HG03045 (cell line): Measurements from ENCODE around the gene CENPE.

ENCODE experiments used
- ATAC-seq: cut with Tn5 transposase; IDR thresholded peaks from one replicate; pipeline ENCODE4 v1.9.1; 2021; ENCODE audit warnings: mild to moderate bottlenecking, moderate library complexity; ENCODE audit not compliant: unreplicated experiment

Gene CENPE

DNA sequence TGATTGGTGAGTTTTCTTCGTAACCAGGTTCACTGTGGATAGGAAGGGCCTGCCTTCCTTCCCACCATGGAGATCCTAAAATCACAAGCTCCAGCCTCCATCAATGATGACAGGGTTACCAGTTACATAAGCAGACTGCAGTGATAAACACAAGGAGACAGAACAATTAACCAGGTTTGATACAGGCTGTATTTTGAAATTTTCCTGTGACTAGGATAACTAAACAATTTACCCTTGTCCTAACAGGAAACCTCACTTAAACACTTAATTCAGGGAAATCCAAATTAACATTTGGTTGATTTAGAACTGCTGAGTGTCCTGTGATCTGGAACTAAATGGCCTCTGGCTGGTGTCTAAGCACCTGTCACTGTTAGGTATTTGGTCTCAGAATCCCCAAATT lies 118.5 kb downstream of the CENPE start:
- ATAC-seq: no peak

DNA sequence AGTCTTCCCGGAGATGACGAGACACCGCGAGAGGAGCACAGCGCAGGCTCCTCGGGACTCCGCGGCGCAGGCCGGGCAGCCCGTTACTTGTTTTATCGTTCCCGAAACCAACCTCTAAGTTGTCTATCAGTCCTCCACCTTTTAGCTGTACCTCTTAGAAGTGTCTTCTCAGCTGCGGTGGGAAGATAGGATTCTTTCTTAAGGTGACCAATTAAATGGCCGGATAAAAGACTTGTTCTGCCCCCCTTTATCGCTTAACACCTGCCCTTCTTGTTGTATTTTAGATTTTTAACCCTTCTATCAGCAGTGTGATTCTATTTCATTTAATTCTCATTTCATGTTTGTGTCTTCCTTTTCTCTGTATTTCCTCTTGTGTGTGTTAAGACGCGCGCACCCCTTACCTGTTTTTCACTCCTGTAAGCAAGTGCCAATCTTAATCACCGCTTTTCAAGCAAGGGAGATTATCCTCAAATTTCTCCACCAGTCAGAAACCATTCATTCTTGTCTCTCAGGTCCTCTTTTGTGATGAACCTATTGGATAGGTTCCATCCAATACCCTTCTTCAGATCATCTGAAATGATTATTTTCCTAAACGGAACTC lies 121.3 kb downstream of the CENPE start, which contains the start of gene SLC9B2:
Gene SLC9B2 (minus strand): TSS at position 15 of the 601 bp plus-strand sequence. CDS start 9,211 bp downstream, outside the sequence.
- ATAC-seq: peak; percentile 55

DNA sequence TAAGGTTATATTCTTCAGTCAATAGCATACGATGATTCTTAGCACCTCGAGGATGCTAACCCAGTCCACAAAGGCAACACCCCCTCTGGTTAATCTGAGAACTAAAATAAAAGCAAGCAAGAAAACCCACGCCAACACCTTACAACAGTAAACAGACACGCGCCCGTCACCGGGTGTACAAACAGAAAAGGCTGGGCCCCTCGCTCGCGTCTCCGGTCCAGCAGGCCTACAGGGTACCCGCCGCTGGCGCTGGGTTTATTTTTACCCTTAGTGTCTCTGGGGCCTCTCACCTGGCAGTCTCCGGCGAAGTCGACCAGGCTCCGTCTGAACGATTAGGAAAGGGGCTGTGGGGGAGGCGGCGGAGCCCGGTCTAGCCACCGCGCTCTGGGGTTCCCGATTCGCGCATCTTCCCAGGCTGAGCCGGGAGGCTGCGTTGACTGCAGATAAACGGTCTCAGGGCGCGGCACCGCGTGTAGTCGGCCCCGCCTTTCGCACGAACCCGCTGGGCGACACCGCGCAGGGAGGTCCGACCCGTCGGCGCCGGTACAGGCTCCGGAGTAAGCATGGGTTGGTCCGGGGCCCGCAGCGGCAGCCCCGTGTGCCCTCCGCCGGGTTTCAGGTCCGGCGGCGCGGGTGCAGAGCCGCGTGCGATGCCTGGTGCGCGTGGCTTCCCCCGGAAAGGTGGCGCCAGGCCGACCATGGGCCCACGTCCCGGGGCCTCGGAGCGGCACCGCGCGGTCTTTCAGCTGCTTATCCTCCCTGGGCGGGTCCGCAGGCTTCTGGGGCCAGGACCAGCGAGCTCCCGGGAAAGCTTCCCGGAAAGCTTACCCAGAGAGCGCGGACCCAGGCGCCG lies 122.0 kb downstream of the CENPE start:
- peak; percentile 60 for ATAC-seq

DNA sequence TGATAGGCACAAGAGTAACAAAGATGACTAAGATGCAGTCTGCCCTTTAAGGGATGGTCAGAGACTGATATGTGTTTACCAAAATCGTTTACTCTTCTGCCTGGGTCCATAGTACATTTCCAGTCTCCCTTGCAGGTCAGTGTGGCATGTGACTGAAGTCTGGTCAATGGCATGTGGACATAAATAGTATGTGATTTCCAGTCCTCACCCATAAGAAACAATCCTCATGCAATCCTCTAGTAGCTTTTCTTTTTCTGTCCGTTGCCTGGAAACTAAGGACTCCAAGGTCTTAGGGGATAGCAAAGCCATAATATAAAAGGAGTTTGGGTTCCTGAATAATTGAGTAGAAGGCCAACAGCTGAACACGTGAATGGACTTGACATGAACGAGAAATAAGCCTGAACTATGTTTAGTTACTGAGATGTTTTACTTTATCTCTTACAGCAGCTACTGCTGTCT lies 122.7 kb downstream of the CENPE start:
- no peak for ATAC-seq

DNA sequence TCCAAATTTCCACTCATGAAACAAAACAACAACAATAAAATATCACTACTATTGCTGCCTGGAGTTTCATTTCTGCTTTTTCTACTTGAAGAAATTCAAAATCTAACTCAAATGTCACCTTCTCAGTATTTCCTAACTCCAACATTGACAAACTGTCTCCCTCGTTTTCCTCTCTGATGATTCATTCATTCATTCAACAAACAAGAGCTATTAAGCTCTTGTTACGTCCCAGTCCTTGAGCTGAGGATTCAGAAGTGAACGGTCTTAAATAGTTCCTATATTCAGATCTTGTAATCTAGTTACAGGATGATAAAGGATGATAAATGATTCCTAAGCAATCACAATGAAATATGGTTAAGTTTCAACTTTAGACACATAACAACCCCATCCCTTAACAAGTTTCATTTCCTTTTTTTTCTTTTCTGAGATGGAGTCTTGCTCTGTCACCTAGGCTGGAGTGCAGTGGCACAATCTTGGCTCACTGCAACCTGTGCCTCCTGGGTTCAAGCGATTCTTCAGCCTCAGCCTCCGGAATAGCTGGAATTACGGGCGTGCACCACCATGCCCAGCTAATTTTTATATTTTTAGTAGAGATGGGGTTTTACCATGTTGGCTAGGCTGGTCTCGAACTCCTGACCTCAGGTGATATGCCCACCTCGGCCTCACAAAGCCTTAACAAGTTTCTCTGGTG lies 123.3 kb downstream of the CENPE start:
- peak; percentile 34 for ATAC-seq

DNA sequence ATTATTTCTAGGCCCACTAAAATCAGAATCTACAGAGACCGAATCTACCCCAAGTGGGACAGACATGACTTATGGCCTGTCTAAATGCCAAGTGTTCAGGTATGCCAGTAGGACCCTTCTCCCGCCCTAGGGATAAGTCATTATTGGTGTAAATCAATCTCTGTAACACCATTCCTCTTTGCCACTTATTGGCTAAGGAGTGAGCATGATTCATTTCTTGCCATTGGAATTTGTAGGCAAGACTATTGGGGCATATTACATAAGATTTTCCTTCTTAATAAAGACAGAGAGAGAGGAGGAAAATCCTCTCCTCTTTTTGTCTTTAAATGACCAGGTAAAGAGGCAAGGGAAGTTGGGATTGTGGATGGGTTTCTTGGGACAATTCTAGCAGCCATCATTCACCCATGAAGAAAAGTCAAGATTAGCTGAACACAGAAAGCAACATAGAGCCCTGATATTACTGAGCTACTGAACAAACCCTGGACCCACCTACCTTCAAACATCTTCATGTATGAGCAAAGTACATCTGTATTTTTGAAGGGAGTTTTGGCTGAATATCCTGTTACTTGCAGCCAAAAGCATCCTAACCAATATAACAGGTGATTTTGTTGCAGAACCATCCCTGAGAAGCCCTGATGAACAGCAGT lies 124.2 kb downstream of the CENPE start:
- ATAC-seq: no peak

DNA sequence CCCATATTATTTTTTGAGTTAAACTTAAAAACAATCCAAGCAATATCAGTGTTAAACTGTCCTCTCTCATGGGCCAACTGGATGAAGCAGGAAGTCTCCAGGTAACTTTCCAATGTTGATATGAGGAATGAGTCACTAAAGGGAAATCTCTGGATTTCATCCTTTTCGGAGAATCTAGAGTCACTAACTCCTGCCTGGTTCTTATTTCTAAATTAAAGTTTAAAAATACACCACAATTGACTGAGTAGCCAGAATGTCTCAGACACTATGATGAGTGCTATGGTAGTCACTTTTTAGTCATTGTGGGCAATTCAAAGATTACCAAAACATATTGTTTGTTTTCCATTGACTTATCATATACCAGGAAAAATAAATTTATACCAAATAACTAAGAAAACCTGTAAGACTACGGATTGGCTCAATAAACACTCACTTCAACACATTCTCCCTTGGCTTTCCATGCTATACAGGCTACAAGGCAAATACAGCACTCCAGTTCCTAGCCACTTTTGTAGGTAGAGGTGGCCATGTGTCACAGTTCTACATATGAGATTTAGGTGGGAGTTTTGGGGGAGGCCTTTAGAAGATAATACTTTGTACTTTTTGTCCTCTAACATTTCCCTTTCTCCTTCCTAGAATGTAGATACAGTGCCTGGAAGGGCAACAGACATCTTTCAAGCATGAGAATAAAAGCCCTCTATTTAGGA lies 130.1 kb downstream of the CENPE start:
- ATAC-seq: no peak

DNA sequence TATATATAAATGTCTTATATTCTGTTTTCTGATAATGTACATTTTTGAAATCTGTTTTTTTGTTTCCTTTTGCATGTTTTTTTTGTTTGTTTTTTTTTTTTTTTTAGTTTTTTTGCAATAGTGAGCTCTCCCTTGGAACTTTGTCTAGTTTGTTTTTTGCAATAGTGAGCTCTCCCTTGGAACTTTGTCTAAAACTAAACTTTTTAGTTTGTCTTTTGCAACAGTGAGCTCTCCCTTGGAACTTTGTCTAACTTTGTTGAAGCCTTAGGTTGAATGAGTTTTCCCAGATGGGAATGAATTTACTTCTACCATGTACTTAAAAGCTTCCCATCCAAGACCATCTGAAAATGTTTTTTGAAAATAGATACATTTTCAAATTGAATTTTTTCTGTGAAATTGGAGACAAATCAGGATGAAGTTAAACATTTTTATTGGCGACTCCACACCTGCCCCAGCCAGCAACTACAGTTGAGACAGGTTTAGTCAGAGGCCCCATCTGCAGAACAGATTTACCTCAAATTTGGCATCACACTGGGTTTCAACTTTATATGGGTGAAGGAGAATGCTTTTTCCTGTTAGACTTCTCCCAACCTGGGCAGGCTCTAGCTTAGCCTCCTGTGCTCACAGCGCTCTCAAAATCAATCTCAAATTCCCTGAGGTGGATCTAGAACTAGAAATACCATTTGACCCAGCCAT lies 137.5 kb downstream of the CENPE start:
- ATAC-seq: no peak
